Heart left ventricle (tissue), 13 donors: ENCODE measurements around the gene MDH2.
"Not testable (repeated sequence)": the region's sequence is repeated elsewhere in the genome, so short reads cannot be mapped to it uniquely, and the experiment has no call there.

Experiments used
- POLR2A ChIP-seq, 2 donors: fragments of 450-650 bp; IDR thresholded peaks; one replicate each; pipeline ENCODE4 v1.6.1; 2017; ENCODE audit warnings: antibody characterized with exemption in 2 of 2, mild to moderate bottlenecking in 2 of 2, moderate library complexity in 2 of 2
- TF ChIP-seq, protein P1 (sequence below), 12 donors: fragments of 200-600 bp; sonication (generic) in 4 of 12; IDR thresholded peaks; one replicate each; pipeline versions ENCODE4 v1.5.0 to v1.8.0; 2018 to 2022; ENCODE audit warnings: antibody characterized with exemption in 12 of 12, mild to moderate bottlenecking in 5 of 12
- donor health status: ischemic (EF 13 %, LVEDD 7.1; RV severe dilation, severe dysfunction).
- donor health status: DM: no; HTN: yes; CAD: no.
- donor health status: DM: no; HTN: no; CAD: no.
- donor health status: ischemic (EF 25% LVEDD 6.9; RV normal size, moderate dysfunction).
- donor health status: ischemic (EF 25% LVEDD 5.7; RV mildly dilated, moderate dysfunction).
- donor health status: ischemic (EF 35%, LVEDD 5.7; RV mildly dilated, moderate dysfunction).
- donor health status: nonischemic (EF 11% LVEDD 7.7; RV severe dilation, severe dysfunction).
- donor health status: DM: yes; HTN: yes; CAD: no.
- donor health status: PGD.
- donor health status: ischemic (EF 29% LVEDD 5.4; RV normal size, mild dysfunction).
- donor health status: nonischemic (EF 23%, LVEDD 6.1; RV moderate dilation, normal function).

DNA sequence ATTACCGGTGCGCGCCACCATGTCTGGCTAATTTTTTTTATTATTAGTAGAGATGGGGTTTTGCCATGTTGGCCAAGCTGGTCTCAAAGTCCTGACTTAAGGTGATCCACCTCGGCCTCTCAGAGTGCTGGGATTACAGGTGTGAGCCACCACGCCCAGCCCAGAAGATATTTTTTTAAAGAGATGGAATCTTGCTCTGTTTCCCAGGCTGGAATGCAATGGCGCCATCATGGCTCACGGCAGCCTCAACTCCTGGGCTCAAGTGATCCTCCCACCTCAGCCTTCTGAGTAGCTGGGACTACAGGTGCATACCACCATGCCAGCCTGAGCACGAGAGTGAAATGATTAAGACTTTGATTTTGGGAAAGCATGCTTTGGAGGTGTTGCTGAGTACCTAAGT lies 4.8 kb downstream of the MDH2 start:
- TF ChIP-seq, protein P1, sequence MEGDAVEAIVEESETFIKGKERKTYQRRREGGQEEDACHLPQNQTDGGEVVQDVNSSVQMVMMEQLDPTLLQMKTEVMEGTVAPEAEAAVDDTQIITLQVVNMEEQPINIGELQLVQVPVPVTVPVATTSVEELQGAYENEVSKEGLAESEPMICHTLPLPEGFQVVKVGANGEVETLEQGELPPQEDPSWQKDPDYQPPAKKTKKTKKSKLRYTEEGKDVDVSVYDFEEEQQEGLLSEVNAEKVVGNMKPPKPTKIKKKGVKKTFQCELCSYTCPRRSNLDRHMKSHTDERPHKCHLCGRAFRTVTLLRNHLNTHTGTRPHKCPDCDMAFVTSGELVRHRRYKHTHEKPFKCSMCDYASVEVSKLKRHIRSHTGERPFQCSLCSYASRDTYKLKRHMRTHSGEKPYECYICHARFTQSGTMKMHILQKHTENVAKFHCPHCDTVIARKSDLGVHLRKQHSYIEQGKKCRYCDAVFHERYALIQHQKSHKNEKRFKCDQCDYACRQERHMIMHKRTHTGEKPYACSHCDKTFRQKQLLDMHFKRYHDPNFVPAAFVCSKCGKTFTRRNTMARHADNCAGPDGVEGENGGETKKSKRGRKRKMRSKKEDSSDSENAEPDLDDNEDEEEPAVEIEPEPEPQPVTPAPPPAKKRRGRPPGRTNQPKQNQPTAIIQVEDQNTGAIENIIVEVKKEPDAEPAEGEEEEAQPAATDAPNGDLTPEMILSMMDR (IDR thresholded peaks at IDR 0.05), result not testable (repeated sequence)
- not testable (repeated sequence) for TF ChIP-seq POLR2A (IDR thresholded peaks at IDR 0.05)
